ENCODE measurements around the gene KBTBD12.

The KBTBD12 gene

DNA sequence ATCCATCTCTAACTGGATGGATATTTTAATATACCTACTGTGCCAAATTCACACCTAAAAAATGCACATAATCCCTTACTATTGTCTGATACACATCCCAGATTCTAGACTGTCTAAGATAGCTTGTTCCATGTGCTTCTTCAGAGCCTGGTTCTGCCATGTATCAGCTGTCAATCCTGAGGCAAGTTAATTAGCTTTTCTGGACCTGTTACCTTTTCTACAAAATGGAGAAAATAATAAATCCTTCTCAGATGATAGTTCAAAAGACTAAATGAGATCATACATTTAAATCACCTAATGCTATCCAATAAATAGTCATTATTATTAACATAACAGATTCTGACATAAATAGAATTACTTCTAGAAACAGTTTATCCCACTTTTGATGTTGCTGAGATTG is 66.1 kb downstream of the KBTBD12 start:
- H3K27ac ChIP-seq (ENCODE audit: low read depth, low read length): no peak overlapping the region
- no peaks in the 10 kb centered on the region for H3K36me3 ChIP-seq (ENCODE audit: control insufficient read depth in 1 of 2, insufficient read depth in 2 of 2, low read length in 2 of 2)
- H3K27me3 ChIP-seq (ENCODE audit: control insufficient read depth in 1 of 2, insufficient read depth in 2 of 2, low read length in 2 of 2): no peaks in the 10 kb centered on the region
- H3K9ac ChIP-seq (ENCODE audit: low read depth in 1 of 2, low read length in 2 of 2): no peak overlapping the region
- H3K9me3 ChIP-seq (ENCODE audit: control insufficient read depth in 1 of 2, low read length in 2 of 2): no peaks in the 10 kb centered on the region
- H3K4me3 ChIP-seq (ENCODE audit: low read depth in 1 of 2, low read length in 2 of 2): no peak overlapping the region
- H3K4me1 ChIP-seq (ENCODE audit: control insufficient read depth in 1 of 2, insufficient read depth in 2 of 2, low read length in 2 of 2): no peaks in the 10 kb centered on the region

DNA sequence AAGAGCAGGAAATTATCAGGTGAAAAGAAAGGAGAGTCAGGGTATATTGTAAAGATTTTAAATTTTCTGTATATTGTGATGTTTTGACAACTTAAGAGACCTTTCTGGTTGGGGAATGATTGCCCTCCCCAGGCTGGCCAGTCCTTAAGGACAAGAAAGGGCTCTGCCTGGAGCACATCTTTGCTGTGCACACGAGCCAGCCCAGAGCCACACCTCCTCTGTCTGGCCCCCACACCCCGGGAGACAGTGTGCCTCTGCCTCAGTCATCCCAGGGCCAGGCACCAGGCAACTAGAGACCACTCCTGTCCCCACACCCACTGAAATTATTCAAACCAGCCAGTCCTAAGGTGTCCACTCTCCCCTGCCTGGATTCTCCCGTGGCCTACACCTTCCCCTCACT is 67.1 kb downstream of the KBTBD12 start:
- H3K36me3 ChIP-seq (ENCODE audit: control insufficient read depth in 1 of 2, insufficient read depth in 2 of 2, low read length in 2 of 2): no peaks in the 10 kb centered on the region

DNA sequence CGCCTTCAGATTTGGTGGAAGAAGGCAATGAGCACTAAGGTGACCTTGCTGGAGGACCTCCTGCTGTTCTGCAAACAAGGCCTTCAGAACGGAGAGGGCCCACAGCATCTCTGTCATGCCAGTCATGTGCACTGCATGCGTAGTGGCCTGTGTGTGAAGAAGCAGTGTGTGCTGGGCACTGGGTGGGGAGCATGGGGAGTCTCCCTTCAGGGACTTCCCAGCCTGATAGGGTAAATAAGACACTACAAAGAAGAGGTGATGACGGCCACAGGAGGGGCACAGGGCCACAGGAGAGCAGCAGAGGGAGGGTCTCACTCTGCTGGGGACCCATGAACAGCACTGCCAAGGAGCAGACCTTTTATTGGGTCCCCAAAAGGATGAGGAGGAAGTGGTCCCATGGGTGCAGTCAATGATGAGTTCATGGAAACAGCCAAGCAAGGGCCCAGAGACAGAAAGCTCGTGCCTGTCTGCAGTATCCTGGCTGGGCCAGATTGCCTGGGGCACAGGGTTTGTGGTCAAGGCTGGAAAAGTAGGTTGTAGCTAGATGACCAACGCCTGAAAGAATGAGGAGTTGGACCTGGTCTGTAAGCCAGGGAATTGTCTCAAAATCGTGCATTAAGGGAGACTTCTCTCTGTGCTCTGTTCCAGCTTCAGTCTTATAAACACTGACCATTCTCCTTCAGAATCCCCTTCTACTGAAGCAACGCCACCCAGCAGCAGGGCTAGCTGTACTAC is 69.4 kb downstream of the KBTBD12 start:
- H3K9me3 ChIP-seq (ENCODE audit: control insufficient read depth in 1 of 2, low read length in 2 of 2): no peaks in the 10 kb centered on the region
- no peaks in the 10 kb centered on the region for H3K36me3 ChIP-seq (ENCODE audit: control insufficient read depth in 1 of 2, insufficient read depth in 2 of 2, low read length in 2 of 2)
- H3K9ac ChIP-seq (ENCODE audit: low read depth in 1 of 2, low read length in 2 of 2): no peak overlapping the region
- no peaks in the 10 kb centered on the region for H3K4me1 ChIP-seq (ENCODE audit: control insufficient read depth in 1 of 2, insufficient read depth in 2 of 2, low read length in 2 of 2)
- no peaks in the 10 kb centered on the region for H3K27me3 ChIP-seq (ENCODE audit: control insufficient read depth in 1 of 2, insufficient read depth in 2 of 2, low read length in 2 of 2)
- H3K27ac ChIP-seq (ENCODE audit: low read depth, low read length): no peak overlapping the region
- no peak overlapping the region for H3K4me3 ChIP-seq (ENCODE audit: low read depth in 1 of 2, low read length in 2 of 2)

More for the DNA sequence above, 67.1 kb downstream of the KBTBD12 start:
- H3K4me3 ChIP-seq (ENCODE audit: low read depth in 1 of 2, low read length in 2 of 2): no peak overlapping the region
- H3K4me1 ChIP-seq (ENCODE audit: control insufficient read depth in 1 of 2, insufficient read depth in 2 of 2, low read length in 2 of 2): no peaks in the 10 kb centered on the region
- H3K9me3 ChIP-seq (ENCODE audit: control insufficient read depth in 1 of 2, low read length in 2 of 2): no peaks in the 10 kb centered on the region
- no peak overlapping the region for H3K27ac ChIP-seq (ENCODE audit: low read depth, low read length)
- H3K9ac ChIP-seq (ENCODE audit: low read depth in 1 of 2, low read length in 2 of 2): no peak overlapping the region
- H3K27me3 ChIP-seq (ENCODE audit: control insufficient read depth in 1 of 2, insufficient read depth in 2 of 2, low read length in 2 of 2): no peaks in the 10 kb centered on the region

DNA sequence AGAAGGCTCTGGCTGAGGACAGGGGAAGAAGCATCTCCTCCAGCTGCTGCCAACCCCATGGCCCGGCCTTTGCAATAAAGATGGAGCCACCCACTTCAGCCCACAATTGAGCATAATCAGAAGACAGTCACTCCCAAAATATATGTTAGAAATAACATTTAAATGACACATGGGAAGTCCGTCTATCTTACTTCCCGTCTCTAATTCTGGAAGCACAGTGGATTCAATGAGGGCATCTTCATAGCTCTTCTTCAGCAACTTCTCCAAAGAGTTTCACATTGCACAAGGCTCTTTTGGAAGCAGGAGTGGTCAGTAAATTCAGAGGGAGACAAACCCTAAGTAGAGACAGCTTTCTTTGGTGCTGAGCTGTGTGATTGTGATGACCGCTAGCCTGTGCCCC is 70.2 kb downstream of the KBTBD12 start:
- Histone ChIP-seq H3K4me1 (ENCODE audit: control insufficient read depth in 1 of 2, insufficient read depth in 2 of 2, low read length in 2 of 2) (no peaks in the 10 kb centered on the region), H3K4me3 (ENCODE audit: low read depth in 1 of 2, low read length in 2 of 2) (no peak overlapping the region), H3K9me3 (ENCODE audit: control insufficient read depth in 1 of 2, low read length in 2 of 2) (no peaks in the 10 kb centered on the region), H3K36me3 (ENCODE audit: control insufficient read depth in 1 of 2, insufficient read depth in 2 of 2, low read length in 2 of 2) (no peaks in the 10 kb centered on the region), H3K27me3 (ENCODE audit: control insufficient read depth in 1 of 2, insufficient read depth in 2 of 2, low read length in 2 of 2) (no peaks in the 10 kb centered on the region), H3K9ac (ENCODE audit: low read depth in 1 of 2, low read length in 2 of 2) (no peak overlapping the region), H3K27ac (ENCODE audit: low read depth, low read length) (no peak overlapping the region)

DNA sequence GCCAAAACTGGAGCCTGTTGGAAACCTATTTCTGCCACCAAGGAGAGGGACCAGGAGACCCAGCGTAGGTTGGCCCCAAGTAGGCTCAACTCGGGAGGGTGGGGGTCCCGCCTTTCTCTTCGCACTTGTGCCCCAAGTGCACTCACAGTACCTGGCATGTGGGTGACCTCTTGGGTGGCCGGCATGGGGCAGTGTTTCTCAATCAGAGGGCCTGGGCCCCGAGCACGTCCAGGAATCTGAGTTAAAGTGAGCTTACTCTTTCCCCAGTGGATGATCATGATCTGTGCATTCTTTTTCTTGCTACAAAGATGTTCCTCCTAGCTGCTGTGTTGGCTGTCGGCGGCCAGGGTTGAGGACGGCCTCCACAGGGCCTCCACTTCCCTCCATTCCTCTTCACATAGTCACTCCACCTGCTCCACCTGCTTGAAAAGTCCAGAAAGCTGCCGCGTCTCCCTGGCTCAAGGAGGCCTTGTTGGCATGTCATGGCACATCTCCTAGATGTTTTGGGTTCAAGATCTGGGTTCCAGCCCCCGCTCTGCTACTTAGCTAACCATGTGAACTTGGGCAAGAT is 70.7 kb downstream of the KBTBD12 start:
- Histone ChIP-seq H3K27ac (ENCODE audit: low read depth, low read length) (no peak overlapping the region), H3K9ac (ENCODE audit: low read depth in 1 of 2, low read length in 2 of 2) (no peak overlapping the region)

DNA sequence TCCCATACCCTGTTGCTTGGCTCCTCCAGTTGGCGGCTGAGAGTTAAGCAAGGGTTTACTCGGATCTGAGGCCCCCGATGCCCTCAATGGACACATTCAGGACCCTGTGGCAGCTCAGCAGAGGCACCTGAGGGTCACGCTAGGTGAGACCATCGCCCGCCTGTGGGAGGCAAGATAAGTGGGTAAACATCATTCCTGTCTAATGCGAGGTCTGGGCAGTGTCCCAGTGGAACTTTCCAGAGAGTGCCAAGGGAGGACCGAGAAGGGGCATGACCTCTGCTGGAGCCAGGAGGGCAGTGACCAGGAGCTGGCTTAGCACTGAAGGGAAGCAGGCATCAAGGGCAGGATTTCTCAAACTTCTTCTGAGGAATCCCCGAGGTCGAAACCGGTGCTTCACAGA is 71.8 kb downstream of the KBTBD12 start:
- no peak overlapping the region for H3K9ac ChIP-seq (ENCODE audit: low read depth in 1 of 2, low read length in 2 of 2)
- no peak overlapping the region for H3K27ac ChIP-seq (ENCODE audit: low read depth, low read length)
- no peak overlapping the region for H3K4me3 ChIP-seq (ENCODE audit: low read depth in 1 of 2, low read length in 2 of 2)
- no peaks in the 10 kb centered on the region for H3K9me3 ChIP-seq (ENCODE audit: control insufficient read depth in 1 of 2, low read length in 2 of 2)
- no peaks in the 10 kb centered on the region for H3K4me1 ChIP-seq (ENCODE audit: control insufficient read depth in 1 of 2, insufficient read depth in 2 of 2, low read length in 2 of 2)
- no peaks in the 10 kb centered on the region for H3K27me3 ChIP-seq (ENCODE audit: control insufficient read depth in 1 of 2, insufficient read depth in 2 of 2, low read length in 2 of 2)
- no peaks in the 10 kb centered on the region for H3K36me3 ChIP-seq (ENCODE audit: control insufficient read depth in 1 of 2, insufficient read depth in 2 of 2, low read length in 2 of 2)

More for the DNA sequence above, 70.7 kb downstream of the KBTBD12 start:
- Histone ChIP-seq H3K36me3 (ENCODE audit: control insufficient read depth in 1 of 2, insufficient read depth in 2 of 2, low read length in 2 of 2) (no peaks in the 10 kb centered on the region), H3K9me3 (ENCODE audit: control insufficient read depth in 1 of 2, low read length in 2 of 2) (no peaks in the 10 kb centered on the region), H3K4me1 (ENCODE audit: control insufficient read depth in 1 of 2, insufficient read depth in 2 of 2, low read length in 2 of 2) (no peaks in the 10 kb centered on the region), H3K27me3 (ENCODE audit: control insufficient read depth in 1 of 2, insufficient read depth in 2 of 2, low read length in 2 of 2) (no peaks in the 10 kb centered on the region), H3K4me3 (ENCODE audit: low read depth in 1 of 2, low read length in 2 of 2) (no peak overlapping the region)

DNA sequence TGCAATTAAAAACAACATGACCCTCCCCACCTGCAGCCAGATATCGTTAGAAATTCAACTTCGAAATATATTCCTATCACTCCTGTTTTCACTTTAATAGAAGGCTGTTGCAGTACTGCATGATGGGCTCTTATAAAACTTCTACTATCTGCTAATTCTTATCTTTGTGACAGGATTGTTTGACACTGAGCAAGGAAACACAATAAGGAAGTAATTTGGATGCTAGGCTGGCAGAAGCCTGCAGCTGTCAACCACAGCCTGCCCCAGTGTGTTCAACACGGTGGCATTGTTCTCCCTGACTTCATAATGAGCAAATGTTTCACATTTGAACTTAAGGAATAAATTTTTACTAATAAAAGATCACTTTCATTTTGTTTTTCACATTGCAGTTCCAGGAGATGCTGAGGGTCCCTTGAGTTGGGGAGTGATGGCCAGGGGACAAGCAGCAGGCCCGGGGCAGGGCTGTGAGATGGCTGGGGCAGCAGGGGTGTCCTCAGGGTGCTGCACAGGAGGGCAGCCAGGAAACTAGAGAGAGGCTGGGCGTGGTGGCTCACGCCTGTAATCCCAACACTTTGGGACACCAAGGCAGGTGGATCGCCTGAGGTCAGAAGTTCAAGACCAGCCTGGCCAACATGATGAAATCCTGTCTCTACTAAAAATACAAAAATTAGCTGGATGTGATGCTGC is 72.4 kb downstream of the KBTBD12 start:
- H3K9ac ChIP-seq (ENCODE audit: low read depth in 1 of 2, low read length in 2 of 2): no peak overlapping the region
- H3K4me1 ChIP-seq (ENCODE audit: control insufficient read depth in 1 of 2, insufficient read depth in 2 of 2, low read length in 2 of 2): no peaks in the 10 kb centered on the region
- H3K27ac ChIP-seq (ENCODE audit: low read depth, low read length): no peak overlapping the region
- H3K36me3 ChIP-seq (ENCODE audit: control insufficient read depth in 1 of 2, insufficient read depth in 2 of 2, low read length in 2 of 2): no peaks in the 10 kb centered on the region
- H3K9me3 ChIP-seq (ENCODE audit: control insufficient read depth in 1 of 2, low read length in 2 of 2): no peaks in the 10 kb centered on the region
- H3K27me3 ChIP-seq (ENCODE audit: control insufficient read depth in 1 of 2, insufficient read depth in 2 of 2, low read length in 2 of 2): no peaks in the 10 kb centered on the region
- no peak overlapping the region for H3K4me3 ChIP-seq (ENCODE audit: low read depth in 1 of 2, low read length in 2 of 2)

DNA sequence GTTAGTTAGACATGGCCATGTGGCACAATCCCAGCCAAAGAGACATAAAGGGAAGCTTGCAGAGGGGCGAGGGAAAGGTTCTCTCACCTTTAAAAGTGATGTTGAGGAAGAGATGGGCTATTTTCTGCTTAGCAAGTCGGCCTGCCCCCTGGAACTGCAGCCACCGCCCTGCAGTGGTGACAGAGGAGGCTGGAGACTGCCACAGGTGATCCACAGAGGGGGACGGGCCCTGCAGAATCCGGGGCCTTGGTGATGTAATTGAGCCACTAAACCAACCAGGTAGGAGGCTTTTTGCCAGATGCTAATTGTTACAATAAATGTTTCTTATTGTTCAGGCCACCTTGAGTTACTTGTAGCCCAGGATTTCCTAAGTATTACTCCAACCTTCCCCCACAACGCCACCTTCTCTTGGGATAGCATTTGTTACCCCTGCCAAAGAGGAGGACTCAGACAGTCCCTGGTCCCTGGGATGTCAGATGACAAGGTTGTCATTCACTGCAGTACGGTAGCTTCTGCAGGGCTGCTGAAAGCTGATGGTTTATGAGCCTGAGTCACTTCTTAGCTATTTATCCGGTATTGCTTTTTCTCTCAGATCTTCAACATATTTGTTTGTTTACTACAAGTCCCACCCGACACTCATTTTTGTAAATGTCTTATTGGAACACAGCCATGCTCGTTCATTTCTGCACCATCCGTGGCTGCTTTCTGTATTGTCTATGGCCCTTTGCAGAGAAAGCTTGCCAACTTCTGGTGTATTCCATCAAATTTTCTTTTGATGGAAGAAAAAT is 73.9 kb downstream of the KBTBD12 start:
- Histone ChIP-seq H3K27me3 (ENCODE audit: control insufficient read depth in 1 of 2, insufficient read depth in 2 of 2, low read length in 2 of 2) (no peaks in the 10 kb centered on the region), H3K4me3 (ENCODE audit: low read depth in 1 of 2, low read length in 2 of 2) (no peak overlapping the region), H3K36me3 (ENCODE audit: control insufficient read depth in 1 of 2, insufficient read depth in 2 of 2, low read length in 2 of 2) (no peaks in the 10 kb centered on the region), H3K9ac (ENCODE audit: low read depth in 1 of 2, low read length in 2 of 2) (no peak overlapping the region), H3K27ac (ENCODE audit: low read depth, low read length) (no peak overlapping the region), H3K9me3 (ENCODE audit: control insufficient read depth in 1 of 2, low read length in 2 of 2) (no peaks in the 10 kb centered on the region), H3K4me1 (ENCODE audit: control insufficient read depth in 1 of 2, insufficient read depth in 2 of 2, low read length in 2 of 2) (no peaks in the 10 kb centered on the region)

DNA sequence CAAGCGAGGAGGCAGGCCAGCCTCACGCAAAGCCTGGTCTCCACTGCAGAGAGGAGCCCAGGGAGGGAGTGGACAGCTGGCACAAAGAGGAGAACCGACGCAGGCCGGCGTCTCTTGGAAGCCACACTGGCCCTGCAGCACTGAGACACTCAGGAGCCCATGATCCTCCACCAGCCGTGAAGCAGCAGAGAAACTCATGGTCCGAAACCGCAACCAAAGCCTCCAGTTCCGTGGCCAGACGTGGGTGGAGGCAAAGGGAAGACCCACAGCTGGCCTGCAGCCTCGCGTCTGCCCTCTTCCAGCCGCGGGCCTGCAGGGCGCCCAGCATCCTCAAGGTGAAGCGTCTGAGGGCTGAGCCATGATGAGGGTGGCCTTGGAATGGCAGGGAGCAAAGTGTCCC is 75.0 kb downstream of the KBTBD12 start:
- H3K9ac ChIP-seq (ENCODE audit: low read depth in 1 of 2, low read length in 2 of 2): no peak overlapping the region

DNA sequence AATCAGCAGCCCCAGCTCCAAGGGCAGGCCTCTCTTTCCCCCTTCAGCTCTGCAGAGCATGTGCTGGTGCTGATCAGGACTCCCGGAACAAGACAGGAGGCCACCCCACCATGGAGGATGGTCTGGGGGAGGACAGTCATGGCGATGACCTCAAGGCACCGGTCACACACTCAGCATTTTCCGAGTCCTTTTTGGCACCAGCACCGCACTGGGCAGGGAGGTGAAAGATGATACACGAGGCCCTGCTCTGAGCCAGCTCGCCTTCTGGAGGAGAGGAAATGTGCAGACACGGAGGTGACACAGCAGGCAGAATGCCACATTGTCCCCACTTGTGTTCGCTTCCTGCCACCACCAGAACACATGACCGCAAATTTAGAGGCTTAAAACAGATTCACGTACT is 75.4 kb downstream of the KBTBD12 start:
- Histone ChIP-seq H3K9ac (ENCODE audit: low read depth in 1 of 2, low read length in 2 of 2) (no peak overlapping the region), H3K36me3 (ENCODE audit: control insufficient read depth in 1 of 2, insufficient read depth in 2 of 2, low read length in 2 of 2) (no peaks in the 10 kb centered on the region), H3K4me3 (ENCODE audit: low read depth in 1 of 2, low read length in 2 of 2) (no peak overlapping the region), H3K4me1 (ENCODE audit: control insufficient read depth in 1 of 2, insufficient read depth in 2 of 2, low read length in 2 of 2) (no peaks in the 10 kb centered on the region), H3K27ac (ENCODE audit: low read depth, low read length) (no peak overlapping the region), H3K27me3 (ENCODE audit: control insufficient read depth in 1 of 2, insufficient read depth in 2 of 2, low read length in 2 of 2) (no peaks in the 10 kb centered on the region), H3K9me3 (ENCODE audit: control insufficient read depth in 1 of 2, low read length in 2 of 2) (no peaks in the 10 kb centered on the region)

More for the DNA sequence above, 75.0 kb downstream of the KBTBD12 start:
- Histone ChIP-seq H3K4me3 (ENCODE audit: low read depth in 1 of 2, low read length in 2 of 2) (no peak overlapping the region), H3K27ac (ENCODE audit: low read depth, low read length) (no peak overlapping the region), H3K9me3 (ENCODE audit: control insufficient read depth in 1 of 2, low read length in 2 of 2) (no peaks in the 10 kb centered on the region), H3K36me3 (ENCODE audit: control insufficient read depth in 1 of 2, insufficient read depth in 2 of 2, low read length in 2 of 2) (no peaks in the 10 kb centered on the region), H3K4me1 (ENCODE audit: control insufficient read depth in 1 of 2, insufficient read depth in 2 of 2, low read length in 2 of 2) (no peaks in the 10 kb centered on the region), H3K27me3 (ENCODE audit: control insufficient read depth in 1 of 2, insufficient read depth in 2 of 2, low read length in 2 of 2) (no peaks in the 10 kb centered on the region)
